ENCODE results near the gene PTGIR.

GRCh38 chr19:46621191-46622117, 3.4 kb downstream of the PTGIR start:
- TF ChIP-seq EP300 (IDR thresholded peaks at IDR 0.05) = no peak
- no peak for TF ChIP-seq CTCF (IDR thresholded peaks at IDR 0.05)

All from ovary (tissue), 3 donors.